Activated gamma-delta T cell treated with anti-CD3 and anti-CD28 coated beads, Interleukin-2, amount 50 U/mL, for 16 hours (primary cell): ENCODE measurements around the gene SERPINA6.
"Not testable (repeated sequence)": the region's sequence is repeated elsewhere in the genome, so short reads cannot be mapped to it uniquely, and the experiment has no call there.

Experiments used
- DNase-seq: peaks from one replicate; pipeline ENCODE4 v3.0.0-alpha.2; 2020; ENCODE audit warnings: low read depth

Gene SERPINA6

DNA sequence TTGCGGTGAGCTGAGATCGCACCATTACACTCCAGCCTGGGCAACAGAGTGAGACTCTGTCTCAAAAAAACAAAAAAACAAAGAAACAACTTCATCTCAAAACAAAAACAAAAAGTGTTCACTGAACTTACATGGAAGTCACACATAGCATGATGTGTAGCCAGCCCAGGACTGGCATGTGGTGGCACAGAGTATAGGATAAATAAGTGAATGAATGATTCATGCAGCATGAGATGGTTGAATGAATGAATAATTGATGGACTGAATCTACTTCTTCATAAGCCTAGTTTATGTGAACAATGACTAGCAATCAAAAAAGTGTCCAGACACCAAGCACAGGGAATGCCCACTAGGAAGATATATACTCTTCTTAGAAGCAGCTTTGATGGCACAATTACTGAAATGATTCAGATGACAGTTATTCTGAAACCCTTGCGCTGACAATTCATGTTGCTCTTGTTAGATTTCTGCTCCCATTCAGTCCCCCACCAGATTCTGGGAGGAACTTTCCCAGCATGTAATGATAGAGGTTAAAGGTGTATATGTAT, 31.6 kb upstream of the SERPINA6 start:
- DNase-seq = no peak

DNA sequence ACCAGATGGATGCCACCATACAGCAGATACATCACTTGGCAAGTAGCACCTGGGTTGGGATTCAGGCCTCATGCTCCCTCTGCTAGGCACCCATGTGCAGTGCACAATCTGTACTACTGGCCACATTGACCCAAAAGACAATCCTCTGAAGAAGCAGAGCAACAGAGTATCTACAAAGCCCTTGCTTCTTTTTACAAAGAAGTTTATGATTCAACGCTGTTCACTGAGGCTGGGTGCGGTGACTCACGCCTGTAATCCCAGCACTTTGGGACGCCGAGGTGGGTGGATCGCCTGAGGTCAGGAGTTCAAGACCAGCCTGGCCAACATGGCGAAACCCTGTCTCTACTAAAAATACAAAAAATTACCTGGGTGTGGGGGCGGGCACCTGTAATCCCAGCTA, 31.1 kb upstream of the SERPINA6 start:
- DNase-seq = not testable (repeated sequence)

DNA sequence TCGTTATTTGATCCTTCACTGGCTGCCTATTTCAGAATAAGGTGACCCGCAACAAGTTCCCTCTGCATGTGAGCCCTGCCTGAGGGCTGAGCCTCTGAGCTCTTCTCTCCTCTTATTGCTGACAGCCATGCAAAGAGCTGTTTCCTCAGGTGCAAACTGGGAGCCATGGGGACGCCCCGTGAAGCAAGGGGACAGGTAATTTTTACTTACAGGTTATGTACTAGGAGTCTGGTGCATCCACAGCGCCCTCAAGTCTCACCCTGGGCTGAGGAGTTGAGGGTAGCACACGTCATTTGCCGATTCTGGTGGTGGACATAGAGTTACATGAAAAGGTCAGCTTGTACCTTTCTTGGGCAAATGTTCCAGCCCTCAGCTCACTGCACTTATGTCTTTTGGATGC, 26.1 kb upstream of the SERPINA6 start:
- DNase-seq = no peak

DNA sequence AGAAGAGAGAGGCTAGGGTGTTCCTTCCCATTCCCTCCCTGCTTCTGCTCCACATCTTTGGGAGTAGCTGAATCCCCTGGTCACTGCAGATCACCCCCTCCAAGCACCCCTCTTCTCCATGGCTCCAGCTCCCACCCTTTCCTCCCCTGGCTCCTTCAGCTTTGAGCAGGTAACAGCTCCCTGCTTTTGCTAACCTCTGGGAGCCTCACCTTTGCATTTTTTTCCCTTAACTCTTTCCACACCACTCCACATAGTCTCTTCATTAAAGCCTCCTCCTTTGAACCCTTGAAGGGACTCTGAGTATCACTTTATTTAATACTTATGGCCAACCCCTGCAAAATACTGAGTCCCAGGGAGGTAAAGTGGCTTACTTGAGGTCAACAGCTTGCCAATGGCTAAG, 25.7 kb upstream of the SERPINA6 start:
- DNase-seq = no peak

DNA sequence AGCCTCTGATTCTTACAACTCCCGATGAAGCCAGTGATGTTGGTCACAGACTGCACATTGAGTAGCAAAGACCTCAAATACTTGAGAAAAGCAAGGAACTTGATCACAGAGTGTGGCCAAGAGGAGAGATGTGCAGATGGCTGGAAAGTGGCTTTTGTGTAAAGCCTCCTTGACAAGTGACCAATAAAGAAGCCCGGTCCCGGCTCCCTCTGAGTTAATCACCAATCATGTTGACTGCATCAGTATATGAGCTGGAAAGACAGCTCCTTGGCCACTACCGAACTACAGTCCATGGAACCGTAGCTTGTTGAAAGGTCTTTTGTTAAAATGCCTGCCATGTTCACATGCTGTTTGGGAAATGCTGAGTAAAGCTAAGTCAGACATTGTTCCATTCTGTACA, 23.7 kb upstream of the SERPINA6 start:
- DNase-seq = no peak

DNA sequence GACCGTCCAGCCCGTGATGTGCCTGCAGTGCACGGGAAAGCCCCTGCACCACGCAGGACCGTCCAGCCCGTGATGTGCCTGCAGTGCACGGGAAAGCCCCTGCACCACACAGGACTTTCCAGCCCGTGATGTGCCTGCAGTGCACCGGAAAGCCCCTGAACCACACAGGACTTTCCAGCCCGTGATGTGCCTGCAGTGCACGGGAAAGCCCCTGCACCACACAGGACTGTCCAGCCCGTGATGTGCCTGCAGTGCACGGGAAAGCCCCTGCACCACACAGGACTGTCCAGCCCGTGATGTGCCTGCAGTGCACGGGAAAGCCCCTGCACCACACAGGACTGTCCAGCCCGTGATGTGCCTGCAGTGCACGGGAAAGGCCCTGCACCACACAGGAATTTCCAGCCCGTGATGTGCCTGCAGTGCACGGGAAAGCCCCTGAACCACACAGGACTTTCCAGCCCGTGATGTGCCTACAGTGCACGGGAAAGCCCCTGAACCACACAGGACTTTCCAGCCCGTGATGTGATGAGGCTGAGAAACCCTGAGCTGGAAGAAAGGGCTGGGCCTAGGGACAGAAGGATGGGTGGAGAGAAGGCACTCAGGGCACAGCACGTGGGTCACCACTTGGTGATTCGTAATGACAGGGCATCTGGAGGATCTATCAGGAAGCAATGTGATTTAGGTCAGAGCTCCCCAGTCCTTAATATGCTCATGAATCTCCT, 23.1 kb upstream of the SERPINA6 start:
- DNase-seq = not testable (repeated sequence)

DNA sequence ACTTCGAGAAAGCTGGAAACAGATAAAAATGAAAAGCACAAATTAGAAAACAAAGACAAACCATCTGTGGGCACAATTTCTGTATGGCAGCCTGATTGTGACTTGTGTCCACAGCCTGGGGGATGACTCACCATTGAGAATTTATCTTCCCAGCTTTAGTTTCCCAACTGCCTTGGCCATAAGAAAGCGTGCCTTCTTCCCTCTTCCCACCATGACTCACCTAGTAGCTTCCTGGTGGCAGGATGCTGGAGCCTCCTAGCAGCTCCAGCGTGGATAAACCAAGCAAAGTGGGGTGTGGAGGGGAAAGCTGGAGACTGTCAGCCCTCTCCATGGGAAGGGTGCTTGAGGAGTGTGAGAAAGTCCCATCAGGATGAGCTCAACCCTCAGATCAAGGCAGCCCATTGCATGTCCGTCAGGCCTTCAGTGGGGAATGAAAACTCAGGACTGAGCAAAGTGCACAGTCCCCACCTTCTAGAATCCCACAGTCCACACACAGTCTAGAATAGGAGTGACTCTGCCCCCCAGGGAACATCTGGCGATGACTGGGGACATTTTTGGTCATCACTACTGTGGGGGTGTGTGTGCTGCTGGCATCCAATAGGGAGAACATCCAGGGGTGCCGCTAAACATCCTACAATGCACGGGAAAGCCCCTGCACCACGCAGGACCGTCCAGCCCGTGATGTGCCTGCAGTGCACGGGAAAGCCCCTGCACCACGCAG, 22.4 kb upstream of the SERPINA6 start:
- no peak for DNase-seq

DNA sequence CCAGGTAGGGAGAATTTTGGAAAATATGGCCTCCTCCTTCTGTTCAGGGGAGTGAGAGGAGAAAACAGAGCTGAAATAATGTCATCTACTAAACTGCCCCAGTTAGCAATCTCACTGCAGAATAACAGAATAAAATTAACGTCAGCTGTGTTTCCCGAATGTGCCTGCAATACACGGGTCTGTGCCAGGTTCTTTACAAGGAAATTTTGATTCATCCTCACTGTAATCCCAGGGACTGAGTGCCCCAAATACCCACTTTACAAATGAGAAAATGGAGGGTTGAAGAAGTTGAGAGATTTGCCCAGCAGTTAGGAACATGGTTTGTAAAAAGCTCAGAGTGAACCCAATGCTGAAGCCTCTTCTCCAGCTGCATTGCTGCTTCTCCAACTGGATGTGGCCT, 21.3 kb upstream of the SERPINA6 start:
- DNase-seq = no peak

DNA sequence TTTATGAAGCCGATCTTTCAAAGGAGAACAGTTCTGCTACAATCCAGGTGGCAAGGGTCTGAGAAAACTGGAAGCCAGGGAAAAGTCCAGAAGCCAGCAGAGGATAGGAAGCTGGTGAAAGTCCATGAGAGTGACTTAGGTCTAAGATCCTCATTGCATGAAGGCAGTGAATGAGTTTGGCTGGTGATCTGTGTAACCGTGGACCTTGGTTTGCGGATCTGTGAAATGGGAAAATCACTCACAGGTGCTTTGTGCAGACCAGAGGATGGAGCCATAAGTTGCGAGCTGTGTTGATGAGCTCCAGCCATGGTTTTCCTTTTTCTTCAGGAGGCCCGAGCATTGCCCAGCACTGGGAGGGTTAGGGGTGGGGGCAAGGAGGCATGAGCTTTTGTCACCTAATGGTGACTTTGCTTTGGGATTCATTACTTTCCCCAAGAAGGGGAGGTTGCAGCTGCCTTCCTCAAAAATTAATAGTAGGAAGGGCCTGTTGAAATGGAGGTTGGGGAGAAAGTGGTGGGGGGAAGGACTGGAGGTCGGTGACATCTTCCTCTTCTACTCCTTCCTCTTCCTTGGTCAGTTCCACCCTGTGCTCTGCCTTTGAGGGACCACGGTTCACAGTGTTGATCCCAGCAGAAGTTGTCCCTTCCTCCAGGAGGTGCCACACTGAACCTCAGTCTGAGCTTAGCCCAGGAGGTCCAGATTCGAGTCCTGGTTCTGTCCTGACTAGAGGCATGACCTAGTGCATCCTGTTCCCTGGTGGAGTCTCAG, 20.3 kb upstream of the SERPINA6 start:
- no peak for DNase-seq

DNA sequence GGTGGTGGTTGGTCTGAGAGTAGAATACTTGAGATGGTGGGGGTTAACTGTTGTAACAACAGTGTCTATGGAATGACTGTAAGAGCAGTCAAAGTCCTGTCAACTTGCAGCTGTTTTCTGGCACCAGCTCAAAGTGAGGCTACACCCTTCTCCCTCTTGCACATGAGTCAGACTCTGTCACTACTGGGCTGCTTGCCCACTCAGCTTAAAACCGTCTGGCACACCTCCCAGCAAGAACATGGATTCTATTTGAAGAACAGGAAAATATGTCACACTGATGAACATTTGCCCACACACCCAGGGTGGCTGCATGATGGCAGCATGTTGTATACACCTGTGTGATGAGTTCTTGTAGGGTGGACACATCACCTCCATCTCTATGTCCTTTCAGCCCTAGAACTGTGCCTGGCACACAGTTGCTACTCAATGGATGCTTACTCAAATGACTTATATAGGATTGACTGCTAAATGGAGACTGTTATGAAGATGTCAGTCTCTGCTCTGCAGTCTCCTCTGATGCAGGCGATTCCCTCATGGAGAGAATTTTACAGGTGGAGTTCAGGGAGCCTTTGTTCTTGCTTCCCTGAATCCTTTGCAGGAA, 19.3 kb upstream of the SERPINA6 start:
- DNase-seq = no peak

DNA sequence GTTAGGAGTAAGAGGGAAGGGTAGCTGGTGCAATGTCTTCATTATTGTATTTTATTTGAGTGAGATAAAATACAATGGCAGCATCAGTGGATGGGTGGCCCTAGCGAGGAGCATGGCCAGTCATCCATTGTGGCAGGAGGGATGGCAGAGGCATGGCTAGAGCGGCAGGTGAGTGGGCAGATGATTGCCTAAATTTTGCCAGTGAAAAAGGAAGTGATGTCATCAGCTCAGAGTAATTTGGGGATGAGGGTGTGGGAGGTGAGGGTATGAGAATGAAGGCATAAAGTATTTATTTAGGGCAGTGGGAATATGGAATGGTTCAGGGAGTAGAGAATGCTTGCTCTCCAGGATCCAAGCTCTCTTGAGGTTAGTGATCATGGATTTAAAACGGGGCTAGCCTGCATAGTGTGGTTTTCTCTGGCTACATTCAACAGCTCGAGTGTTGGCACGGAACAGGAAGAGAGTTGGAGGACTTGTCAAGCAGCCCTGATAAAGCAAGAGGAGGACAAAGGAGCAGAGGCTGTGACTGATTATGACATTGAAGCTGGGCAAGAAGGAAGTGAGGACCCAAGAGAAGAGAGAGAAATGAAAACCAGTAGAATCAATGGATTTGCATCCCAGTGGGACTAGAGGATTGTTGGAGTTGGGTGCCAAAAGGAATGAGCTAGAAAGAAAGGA, 18.7 kb upstream of the SERPINA6 start:
- no peak for DNase-seq

DNA sequence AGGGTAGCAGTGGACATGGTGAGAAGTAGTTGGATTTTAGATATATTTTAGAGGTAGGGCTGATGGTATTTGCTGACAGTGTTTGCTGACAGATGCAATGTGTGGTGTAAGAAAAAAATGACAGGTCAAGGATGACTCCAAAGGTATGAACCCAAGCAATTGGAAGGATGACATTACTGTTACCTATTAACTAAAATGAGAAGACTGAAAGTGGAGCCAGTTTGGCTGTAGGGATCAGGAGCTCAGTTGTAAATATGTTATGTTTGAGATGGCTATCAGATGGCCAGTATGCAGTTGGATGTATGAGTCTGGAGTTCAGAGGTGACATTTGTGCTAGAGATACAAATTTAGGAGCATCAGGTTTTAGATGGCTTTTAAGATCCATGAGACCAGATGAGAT, 17.4 kb upstream of the SERPINA6 start:
- no peak for DNase-seq

DNA sequence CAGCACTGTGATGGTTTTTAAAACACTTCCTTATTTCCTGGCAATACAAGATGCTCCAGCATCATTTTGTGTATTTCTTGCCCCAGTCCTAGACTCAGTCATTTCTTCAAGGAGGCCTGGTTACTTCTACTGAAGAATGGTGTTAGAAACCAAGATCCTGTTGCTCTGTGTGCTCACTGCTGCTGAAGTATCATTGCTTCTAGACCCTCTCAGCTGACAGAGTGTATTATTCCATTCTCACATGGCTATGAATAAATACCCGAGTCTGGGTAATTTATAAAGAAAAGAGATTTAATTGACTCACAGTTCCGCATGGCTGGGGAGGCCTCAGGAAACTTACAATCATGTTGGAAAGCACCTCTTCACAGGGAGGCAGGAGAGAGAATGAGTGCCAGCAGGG, 14.9 kb upstream of the SERPINA6 start:
- DNase-seq = no peak

DNA sequence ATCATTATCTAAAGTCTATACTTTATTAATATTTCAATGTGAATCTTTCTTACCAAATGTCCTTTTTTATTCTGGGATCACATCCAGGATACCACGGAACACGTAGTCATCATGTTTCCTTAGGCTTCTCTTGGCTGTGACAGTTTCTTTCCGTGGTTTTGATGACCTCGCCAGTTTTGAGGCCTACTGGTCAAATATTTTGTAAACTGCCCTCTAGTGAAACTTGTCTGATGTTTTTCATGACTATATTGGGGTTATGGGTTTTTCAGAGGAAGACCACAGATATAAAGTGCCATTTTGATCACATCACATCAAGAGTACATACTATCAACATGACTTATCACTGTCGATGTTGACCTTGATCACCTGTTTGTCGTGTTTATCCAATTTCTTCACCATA, 14.1 kb upstream of the SERPINA6 start:
- DNase-seq = no peak

DNA sequence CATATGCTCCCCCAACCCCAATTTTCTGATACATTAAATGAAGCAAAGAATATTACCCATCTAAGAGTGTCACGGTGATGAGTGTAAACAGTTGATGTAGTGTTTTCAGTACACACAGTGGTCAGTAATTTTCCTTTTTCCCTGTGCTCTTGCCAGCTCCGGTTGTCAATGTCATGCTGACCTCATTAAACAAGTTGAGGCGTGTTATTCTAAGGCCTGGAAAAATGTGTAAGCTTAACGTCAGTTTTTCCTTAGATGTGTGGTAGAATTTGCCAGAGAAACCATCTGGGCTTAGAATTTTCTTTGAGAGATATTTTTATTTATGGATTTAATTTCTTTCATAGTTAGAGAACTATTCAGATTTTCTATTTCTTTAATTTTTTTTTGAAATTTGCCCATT, 11.7 kb upstream of the SERPINA6 start:
- DNase-seq = no peak

DNA sequence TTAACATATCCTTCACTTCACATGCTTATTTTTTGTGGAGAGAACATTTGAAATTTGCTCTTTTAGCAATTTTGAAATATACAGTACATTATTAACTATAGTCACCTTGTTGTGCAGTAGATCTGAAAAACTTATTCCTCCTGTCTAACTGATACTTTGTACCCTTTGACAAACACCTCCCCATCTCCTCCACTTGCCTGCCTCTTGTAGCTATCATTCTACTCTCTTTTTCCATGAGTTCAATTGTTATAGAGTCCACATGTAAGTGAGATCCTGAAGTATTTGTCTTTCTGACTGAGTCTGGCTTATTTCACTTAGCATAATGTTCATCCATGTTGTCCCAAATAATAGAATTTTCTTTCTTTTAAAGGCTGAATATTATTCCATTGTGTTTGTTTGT, 9.5 kb upstream of the SERPINA6 start:
- DNase-seq = no peak

DNA sequence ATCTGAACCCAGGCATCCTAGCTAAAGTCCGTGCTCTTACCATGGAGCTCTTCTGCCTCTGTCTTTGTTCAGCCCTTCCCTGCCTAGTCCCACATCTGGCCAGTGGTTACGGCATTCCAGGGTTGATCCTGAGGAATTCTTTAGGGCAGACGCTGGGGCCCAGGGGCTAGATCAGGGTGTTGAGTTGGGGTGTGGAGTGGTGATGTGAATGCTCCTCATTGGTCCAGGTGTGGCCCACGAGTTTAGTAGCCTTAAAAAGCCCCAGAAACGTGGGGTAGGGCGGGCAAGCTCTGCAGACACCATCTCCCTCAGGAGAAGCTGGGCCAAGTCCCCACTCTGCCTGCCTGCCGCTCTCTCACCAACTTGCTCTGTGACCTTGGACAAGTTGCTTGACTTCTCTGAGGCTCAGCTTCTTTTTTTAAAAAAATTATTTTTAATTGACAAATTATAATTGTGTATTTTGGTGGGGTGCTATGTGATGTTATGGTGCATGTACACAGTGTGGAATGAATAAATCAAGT, 9.0 kb upstream of the SERPINA6 start:
- DNase-seq = no peak

DNA sequence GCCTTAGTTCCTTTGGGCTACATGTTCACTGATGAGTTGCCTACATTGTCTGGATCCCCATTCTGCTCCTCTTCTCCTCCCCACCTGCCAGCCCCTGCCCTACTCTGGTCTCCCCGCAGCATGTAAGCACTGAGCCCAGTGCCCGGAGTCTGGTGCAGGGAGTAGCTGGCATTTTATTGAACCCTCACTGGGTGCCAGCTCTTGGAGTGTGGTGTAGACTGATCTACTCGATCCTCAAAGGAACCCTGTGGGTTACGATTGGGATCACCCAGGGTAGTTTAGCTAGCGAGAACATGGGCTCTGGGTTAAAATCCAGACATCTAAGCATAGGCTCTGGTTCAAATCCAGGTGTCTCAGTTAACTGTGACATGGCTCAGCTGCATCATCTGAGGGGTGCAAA, 8.3 kb upstream of the SERPINA6 start:
- no peak for DNase-seq

DNA sequence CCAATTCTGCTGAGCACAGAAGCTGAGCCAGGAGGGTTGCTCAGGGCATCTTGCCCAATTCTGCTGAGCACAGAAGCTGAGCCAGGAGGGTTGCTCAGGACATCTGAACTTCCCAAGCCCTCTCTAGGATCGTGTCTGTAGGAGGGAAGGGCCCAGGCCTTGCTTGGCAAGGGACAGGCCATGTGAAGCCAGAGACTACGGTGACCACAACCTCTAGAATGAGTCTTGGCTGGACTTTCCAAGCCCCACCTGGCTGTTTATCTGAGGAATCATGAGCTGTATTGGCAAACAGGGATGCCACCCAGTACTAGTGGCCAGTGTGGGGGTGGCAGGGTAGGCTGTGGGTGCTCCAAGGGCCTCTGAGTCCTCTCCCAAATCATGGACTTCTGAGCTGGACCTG, 7.7 kb upstream of the SERPINA6 start:
- DNase-seq = no peak

DNA sequence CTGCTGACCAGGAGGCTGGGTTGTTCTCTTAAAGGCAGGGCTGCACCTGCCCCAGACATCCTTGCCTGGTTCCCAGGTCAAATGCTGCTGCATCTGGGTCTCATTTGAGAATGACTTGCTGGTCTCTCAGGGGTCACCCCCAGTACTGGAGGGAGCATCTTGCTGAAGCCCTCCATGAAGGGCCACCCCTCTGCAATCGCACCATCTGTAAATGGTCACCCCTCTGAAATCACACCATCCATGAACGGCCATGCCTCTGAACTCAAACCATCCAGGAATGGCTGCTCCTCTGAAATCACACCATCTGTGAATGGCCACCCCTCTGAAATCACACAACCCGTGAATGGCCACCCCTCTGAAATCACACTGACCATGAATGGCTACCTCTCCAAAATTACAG, 7.3 kb upstream of the SERPINA6 start:
- no peak for DNase-seq

DNA sequence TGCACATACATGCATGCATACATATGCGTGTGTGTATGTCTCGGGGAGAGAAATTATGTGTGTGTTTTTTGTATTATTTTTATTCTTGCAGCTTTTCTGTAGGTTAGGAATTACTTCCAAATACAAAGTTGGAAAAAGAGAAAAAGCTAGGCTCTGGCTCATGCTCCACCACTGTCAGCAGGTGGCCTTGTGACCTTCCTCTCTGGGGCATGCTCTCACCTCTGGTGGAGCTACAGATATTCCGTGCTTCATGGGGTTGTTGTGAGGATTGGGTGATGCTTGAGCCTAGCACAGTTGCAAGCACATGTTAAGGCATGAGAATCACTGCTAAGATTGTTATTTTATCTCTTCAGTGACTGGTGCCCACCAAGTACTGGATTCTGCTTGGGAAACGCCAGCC, 6.7 kb upstream of the SERPINA6 start:
- no peak for DNase-seq

DNA sequence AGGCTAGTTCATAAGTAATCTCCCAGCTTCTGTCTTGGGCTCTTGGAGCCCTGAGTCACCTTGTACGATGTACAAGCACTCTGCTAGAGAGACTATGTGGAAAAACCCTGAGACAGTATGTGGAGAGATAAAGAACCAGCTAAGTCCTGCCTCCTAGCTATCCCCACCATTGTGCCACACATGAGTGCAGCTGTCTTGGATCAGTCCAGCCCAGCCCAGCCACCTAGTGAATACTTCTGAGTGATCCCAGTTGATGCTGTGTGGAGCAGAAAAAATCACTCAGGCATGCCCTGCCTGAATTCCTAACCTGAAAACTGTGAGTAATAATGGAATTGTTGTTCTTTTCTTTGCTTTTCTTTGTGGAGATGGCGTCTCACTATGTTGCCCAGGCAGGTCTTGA, 5.1 kb upstream of the SERPINA6 start:
- DNase-seq = no peak
